ENCODE data around the gene TBPL2.

GRCh38 chr14:55425091-55425490 is 15.3 kb downstream of the TBPL2 start:
- no peak for TF ChIP-seq POLR2A (IDR thresholded peaks at IDR 0.05)
- no peak for TF ChIP-seq CTCF (IDR thresholded peaks at IDR 0.05)
- TF ChIP-seq POLR2AphosphoS5 (IDR thresholded peaks at IDR 0.05), result no peak
